Mesenchymal stem cell (in vitro differentiated cells and primary cell): ENCODE results near the gene RUNX1.

Experiments
- DNase-seq: peaks from one replicate; pipeline ENCODE4 v3.0.0-alpha.2; 2013
- H2AFZ ChIP-seq: one replicate; pipeline ENCODE4 v1.6.1; 2013; ENCODE audit warnings: low read depth, mild to moderate bottlenecking, control low read depth, inconsistent platforms, low read length, moderate library complexity
- H2AK5ac ChIP-seq: 2 replicates; pipeline ENCODE4 v1.6.1; 2013; ENCODE audit warnings: low read length, moderate library complexity, mild to moderate bottlenecking, inconsistent platforms; ENCODE audit not compliant: severe bottlenecking
- H2BK120ac ChIP-seq: one replicate; pipeline ENCODE4 v1.6.1; 2013; ENCODE audit warnings: low read depth, mild to moderate bottlenecking, inconsistent platforms, low read length, moderate library complexity
- H2BK12ac ChIP-seq, 2 experiments: one replicate each; pipeline ENCODE4 v1.6.1; 2013; ENCODE audit warnings: inconsistent platforms in 2 of 2, low read length in 2 of 2, mild to moderate bottlenecking in 2 of 2, moderate library complexity in 2 of 2, control low read depth in 1 of 2
- H2BK15ac ChIP-seq: one replicate; pipeline ENCODE4 v1.6.1; 2013; ENCODE audit warnings: mild to moderate bottlenecking, low read depth, inconsistent platforms; ENCODE audit not compliant: poor library complexity, severe bottlenecking
- H2BK5ac ChIP-seq: 2 replicates; pipeline ENCODE4 v1.6.1; 2013; ENCODE audit warnings: low read depth, mild to moderate bottlenecking, low read length, control low read depth, inconsistent platforms; ENCODE audit not compliant: poor library complexity, severe bottlenecking
- H3K14ac ChIP-seq, 2 experiments: one replicate each; pipeline ENCODE4 v1.6.1; 2013; ENCODE audit warnings: inconsistent platforms in 2 of 2, low read length in 2 of 2, control low read depth in 1 of 2, mild to moderate bottlenecking in 1 of 2, moderate library complexity in 1 of 2
- H3K18ac ChIP-seq, 2 experiments: one replicate each; pipeline ENCODE4 v1.6.1; 2013; ENCODE audit warnings: inconsistent platforms in 2 of 2, low read length in 2 of 2, control low read depth in 1 of 2, low read depth in 1 of 2, mild to moderate bottlenecking in 1 of 2
- H3K23ac ChIP-seq, 2 experiments: one replicate each; pipeline ENCODE4 v1.6.1; 2013; ENCODE audit warnings: inconsistent platforms in 2 of 2, low read length in 2 of 2, mild to moderate bottlenecking in 2 of 2, moderate library complexity in 2 of 2, control low read depth in 1 of 2
- H3K27ac ChIP-seq: 2 replicates; pipeline ENCODE4 v1.5.1; 2013; ENCODE audit warnings: mild to moderate bottlenecking, moderate library complexity, low read length, control low read depth, inconsistent platforms; ENCODE audit not compliant: poor library complexity, severe bottlenecking
- H3K27me3 ChIP-seq, 2 experiments: 2 replicates each; pipeline versions ENCODE4 v1.6.1 to v1.7.0; 2013; ENCODE audit warnings: low read length in 2 of 2, mild to moderate bottlenecking in 2 of 2, moderate library complexity in 2 of 2, control low read depth in 1 of 2, inconsistent platforms in 1 of 2; ENCODE audit not compliant: control insufficient read depth in 1 of 2, insufficient read depth in 1 of 2
- H3K36me3 ChIP-seq, 2 experiments: 2 replicates each; pipeline versions ENCODE4 v1.6.1 to v1.7.0; 2013; ENCODE audit warnings: low read length in 2 of 2, control low read depth in 1 of 2, inconsistent platforms in 1 of 2, low read depth in 1 of 2, mild to moderate bottlenecking in 1 of 2; ENCODE audit not compliant: insufficient read depth in 2 of 2, control insufficient read depth in 1 of 2
- H3K4ac ChIP-seq, 2 experiments: one replicate each; pipeline ENCODE4 v1.6.1; 2013; ENCODE audit warnings: inconsistent platforms in 2 of 2, low read length in 2 of 2, mild to moderate bottlenecking in 2 of 2, moderate library complexity in 2 of 2, control low read depth in 1 of 2, low read depth in 1 of 2
- H3K4me1 ChIP-seq: 2 replicates; pipeline ENCODE4 v1.6.1; 2013; ENCODE audit warnings: low read depth, low read length, control low read depth; ENCODE audit not compliant: control insufficient read depth, insufficient read depth
- H3K4me2 ChIP-seq: 2 replicates; pipeline ENCODE4 v1.6.1; 2013; ENCODE audit warnings: low read length, mild to moderate bottlenecking, inconsistent platforms; ENCODE audit not compliant: poor library complexity, severe bottlenecking
- H3K4me3 ChIP-seq, 2 experiments: 2 replicates each; pipeline versions ENCODE4 v1.5.1 to v1.7.0; 2013; ENCODE audit warnings: low read length in 2 of 2, mild to moderate bottlenecking in 2 of 2, control low read depth in 1 of 2, low read depth in 1 of 2; ENCODE audit not compliant: insufficient read depth in 1 of 2
- H3K79me1 ChIP-seq: replicated peaks from 2 replicates; pipeline ENCODE4 v1.6.1; 2013; ENCODE audit warnings: mild to moderate bottlenecking, control low read depth, low read length, inconsistent platforms; ENCODE audit not compliant: poor library complexity, severe bottlenecking
- H3K9ac ChIP-seq: 2 replicates; pipeline ENCODE4 v1.7.0; 2013; ENCODE audit warnings: mild to moderate bottlenecking, low read length, moderate library complexity
- H3K9me3 ChIP-seq: 2 replicates; pipeline ENCODE4 v1.7.0; 2013; ENCODE audit warnings: mild to moderate bottlenecking, low read length; ENCODE audit not compliant: control insufficient read depth
- H4K8ac ChIP-seq: one replicate; pipeline ENCODE4 v1.6.1; 2013; ENCODE audit warnings: inconsistent platforms, mild to moderate bottlenecking, low read length, moderate library complexity
- H4K91ac ChIP-seq: one replicate; pipeline ENCODE4 v1.6.1; 2013; ENCODE audit warnings: mild to moderate bottlenecking, low read length, inconsistent platforms
- WGBS: methylation state at CpG from one replicate; pipeline ENCODE4 v1.1.7; 2013; ENCODE audit warnings: mixed read lengths; 5-methylcytosine and 5-hydroxymethylcytosine counted together

The RUNX1 gene

GRCh38 chr21:34886240-34887104, 162.6 kb downstream of the RUNX1 start:
- no peaks in the 10 kb centered on the region for H3K27me3 ChIP-seq
- peaks cover 11% of the 10 kb centered on the region for H3K4me1 ChIP-seq
- H2BK12ac ChIP-seq = peak overlapping the region; percentile 72 to 93
- peak overlapping the region; percentile 98 for H4K91ac ChIP-seq
- peak overlapping the region in 1 of 2 experiments; percentile 100 for H3K14ac ChIP-seq
- peak overlapping the region; percentile 67 to 94 for H3K4ac ChIP-seq
- H2AK5ac ChIP-seq = no peak overlapping the region
- H3K9me3 ChIP-seq = no peaks in the 10 kb centered on the region
- WGBS = under 1% methylated on average over 50 of the region's 56 CpGs
- peaks cover 0 to 46% of the 10 kb centered on the region in 2 experiments for H3K36me3 ChIP-seq
- no peak overlapping the region for H2BK15ac ChIP-seq
- peak overlapping the region; percentile 80 for H2BK5ac ChIP-seq
- peak overlapping the region; percentile 100 for H3K9ac ChIP-seq
- peak overlapping the region; percentile 95 for H4K8ac ChIP-seq
- peaks cover 2% of the 10 kb centered on the region for H3K79me1 ChIP-seq
- peak overlapping the region; percentile 59 for H3K4me2 ChIP-seq
- DNase-seq = peak; percentile 45
- peak overlapping the region; percentile 87 to 95 for H3K4me3 ChIP-seq
- H3K18ac ChIP-seq = peak overlapping the region; percentile 100
- peak overlapping the region; percentile 97 for H2BK120ac ChIP-seq
- H3K27ac ChIP-seq = peak overlapping the region; percentile 55
- H3K23ac ChIP-seq = peak overlapping the region; percentile 81 to 100
- H2AFZ ChIP-seq = no peak overlapping the region

GRCh38 chr21:34885626-34886239, 163.4 kb downstream of the RUNX1 start:
- Histone ChIP-seq H3K27me3 (no peaks in the 10 kb centered on the region), H2BK120ac (peak overlapping the region; percentile 42), H3K27ac (peak overlapping the region; percentile 55), H3K9me3 (no peaks in the 10 kb centered on the region), H3K36me3 (peaks cover 0 to 53% of the 10 kb centered on the region in 2 experiments), H3K4me3 (peak overlapping the region; percentile 64 to 87), H2AFZ (no peak overlapping the region), H3K9ac (peak overlapping the region; percentile 100), H2BK12ac (peak overlapping the region in 1 of 2 experiments; percentile 60), H2BK15ac (no peak overlapping the region), H3K14ac (peak overlapping the region in 1 of 2 experiments; percentile 92), H3K79me1 (peaks cover 2% of the 10 kb centered on the region), H2BK5ac (peak overlapping the region; percentile 46), H3K4me2 (peak overlapping the region; percentile 59), H3K23ac (peak overlapping the region; percentile 1 to 67), H2AK5ac (no peak overlapping the region), H4K8ac (no peak overlapping the region), H3K18ac (peak overlapping the region; percentile 50 to 84), H3K4me1 (peaks cover 8% of the 10 kb centered on the region), H4K91ac (no peak overlapping the region), H3K4ac (peak overlapping the region in 1 of 2 experiments; percentile 67)
- under 1% methylated on average over 17 of the region's 24 CpGs for WGBS
- no peak for DNase-seq

GRCh38 chr21:34885125-34885524, 164.0 kb downstream of the RUNX1 start:
- H3K27me3 ChIP-seq = no peaks in the 10 kb centered on the region
- H3K36me3 ChIP-seq = peaks cover 0 to 59% of the 10 kb centered on the region in 2 experiments
- no peak overlapping the region for H3K14ac ChIP-seq
- WGBS = 0% methylated on average over 1 of the region's 6 CpGs
- DNase-seq = no peak
- no peak overlapping the region for H2AFZ ChIP-seq
- no peak overlapping the region for H3K23ac ChIP-seq
- H4K91ac ChIP-seq = no peak overlapping the region
- H3K4ac ChIP-seq = peak overlapping the region in 1 of 2 experiments; percentile 69
- H4K8ac ChIP-seq = no peak overlapping the region
- no peak overlapping the region for H2BK5ac ChIP-seq
- peak overlapping the region in 1 of 2 experiments; percentile 52 for H3K18ac ChIP-seq
- peak overlapping the region; percentile 76 for H3K4me2 ChIP-seq
- peak overlapping the region; percentile 34 to 87 for H3K4me3 ChIP-seq
- peak overlapping the region; percentile 46 for H3K27ac ChIP-seq
- H3K9me3 ChIP-seq = no peaks in the 10 kb centered on the region
- no peaks in the 10 kb centered on the region for H3K79me1 ChIP-seq
- peaks cover 7% of the 10 kb centered on the region for H3K4me1 ChIP-seq
- H3K9ac ChIP-seq = peak overlapping the region; percentile 100
- peak overlapping the region; percentile 11 for H2BK120ac ChIP-seq
- peak overlapping the region; percentile 48 for H2BK15ac ChIP-seq
- H2AK5ac ChIP-seq = peak overlapping the region; percentile 22
- no peak overlapping the region for H2BK12ac ChIP-seq
